MM.1S (cell line): ENCODE measurements around the gene CLIC5.

ENCODE experiments used
- EZH2phosphoT487 ChIP-seq: fragments of 300-600 bp; sonication (generic); IDR thresholded peaks from 2 replicates; pipeline ENCODE4 v1.6.1; 2018; ENCODE audit warnings: antibody characterized with exemption, low read length
- TF ChIP-seq, protein P1 (sequence below): fragments of 300-600 bp; sonication (generic); IDR thresholded peaks from 2 replicates; pipeline ENCODE4 v1.5.1; 2016; ENCODE audit warnings: antibody characterized with exemption, low read length, mixed read lengths

DNA sequence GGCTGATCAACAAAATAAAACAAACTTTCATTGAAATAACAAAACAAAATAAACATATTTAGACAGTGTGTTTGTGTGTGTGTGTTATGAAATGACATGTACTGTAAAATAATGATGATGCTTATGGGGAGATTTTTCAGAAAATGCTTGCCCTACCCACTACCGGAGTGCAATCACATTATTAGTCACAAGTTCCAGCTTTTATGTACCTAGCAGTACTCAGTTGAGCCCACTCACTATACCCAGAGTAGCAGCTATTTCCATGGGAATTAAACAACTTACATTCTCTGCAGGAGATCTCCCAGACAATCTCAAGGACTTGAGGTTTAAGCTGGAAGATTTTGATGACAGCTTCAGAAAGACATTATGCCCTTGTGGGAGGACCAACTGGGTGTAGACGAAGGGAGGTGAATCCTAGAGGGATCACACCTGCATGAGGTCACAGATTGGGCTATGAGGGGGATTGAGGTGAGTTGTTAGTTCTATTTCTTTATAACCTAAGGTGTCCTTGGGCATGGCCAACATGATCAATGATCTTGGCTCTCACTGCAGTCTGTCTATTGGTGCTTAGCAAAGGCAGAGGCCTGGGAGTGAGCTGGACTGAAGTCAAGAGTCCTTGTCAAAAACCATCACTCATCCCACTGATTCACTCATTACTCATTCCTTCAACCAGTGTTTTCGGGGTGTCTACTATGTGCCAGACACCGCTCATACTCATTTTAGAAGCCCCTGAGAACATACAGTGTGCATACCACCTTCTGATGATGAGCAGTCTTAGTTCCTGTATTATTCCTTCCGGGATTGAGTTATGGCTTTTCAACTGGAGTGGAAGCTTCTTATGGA, 6.7 kb upstream of the CLIC5 start:
- TF ChIP-seq, protein P1, sequence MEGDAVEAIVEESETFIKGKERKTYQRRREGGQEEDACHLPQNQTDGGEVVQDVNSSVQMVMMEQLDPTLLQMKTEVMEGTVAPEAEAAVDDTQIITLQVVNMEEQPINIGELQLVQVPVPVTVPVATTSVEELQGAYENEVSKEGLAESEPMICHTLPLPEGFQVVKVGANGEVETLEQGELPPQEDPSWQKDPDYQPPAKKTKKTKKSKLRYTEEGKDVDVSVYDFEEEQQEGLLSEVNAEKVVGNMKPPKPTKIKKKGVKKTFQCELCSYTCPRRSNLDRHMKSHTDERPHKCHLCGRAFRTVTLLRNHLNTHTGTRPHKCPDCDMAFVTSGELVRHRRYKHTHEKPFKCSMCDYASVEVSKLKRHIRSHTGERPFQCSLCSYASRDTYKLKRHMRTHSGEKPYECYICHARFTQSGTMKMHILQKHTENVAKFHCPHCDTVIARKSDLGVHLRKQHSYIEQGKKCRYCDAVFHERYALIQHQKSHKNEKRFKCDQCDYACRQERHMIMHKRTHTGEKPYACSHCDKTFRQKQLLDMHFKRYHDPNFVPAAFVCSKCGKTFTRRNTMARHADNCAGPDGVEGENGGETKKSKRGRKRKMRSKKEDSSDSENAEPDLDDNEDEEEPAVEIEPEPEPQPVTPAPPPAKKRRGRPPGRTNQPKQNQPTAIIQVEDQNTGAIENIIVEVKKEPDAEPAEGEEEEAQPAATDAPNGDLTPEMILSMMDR: no peak
- TF ChIP-seq EZH2phosphoT487: no peak
